GM12878 (cell line): ENCODE data around the gene LDLRAD4. TPM values are rescaled to one million over a fixed set of nuclear protein-coding genes. Genes with fewer than 3 reads are reported as not detected.

ENCODE experiments used
- ATF3 ChIP-seq: IDR thresholded peaks from 2 replicates; pipeline ENCODE4 v1.6.1; 2011; ENCODE audit warnings: low read depth, mild to moderate bottlenecking, low read length, moderate library complexity, borderline replicate concordance; ENCODE audit errors: extremely low read depth
- BCLAF1 ChIP-seq: fragments of 450-650 bp; IDR thresholded peaks from 2 replicates; pipeline ENCODE4 v1.6.1; 2017; ENCODE audit warnings: antibody characterized with exemption, mild to moderate bottlenecking, moderate library complexity
- BMI1 ChIP-seq: fragments of 450-650 bp; IDR thresholded peaks from 2 replicates; pipeline ENCODE4 v1.6.1; 2016; ENCODE audit warnings: mild to moderate bottlenecking, moderate library complexity, borderline replicate concordance
- CBX5 ChIP-seq: sonication (generic); IDR thresholded peaks from 2 replicates; pipeline ENCODE4 v1.6.1; 2016; ENCODE audit warnings: low read depth, moderate library complexity, mild to moderate bottlenecking, inconsistent platforms
- CREB1 ChIP-seq: IDR thresholded peaks from 2 replicates; pipeline ENCODE4 v1.6.1; 2012; ENCODE audit warnings: low read depth, mild to moderate bottlenecking, inconsistent platforms
- CTCF ChIP-seq, 3 experiments: IDR thresholded peaks in 2 of 3; conservative IDR thresholded peaks in 1 of 3; 2 replicates each; pipeline ENCODE4 v1.5.1; 2011; ENCODE audit warnings: low read depth in 3 of 3, low read length in 3 of 3, mild to moderate bottlenecking in 3 of 3, control low read depth in 2 of 3, moderate library complexity in 2 of 3, inconsistent platforms in 1 of 3, mixed read lengths in 1 of 3; ENCODE audit not compliant: control insufficient read depth in 2 of 3, insufficient read depth in 1 of 3; ENCODE audit errors: extremely low read depth in 1 of 3
- JUNB ChIP-seq: IDR thresholded peaks from 2 replicates; pipeline ENCODE4 v1.6.1; 2016; ENCODE audit warnings: antibody characterized with exemption, mild to moderate bottlenecking
- LARP7 ChIP-seq: fragments of 450-650 bp; IDR thresholded peaks from 2 replicates; pipeline ENCODE4 v1.6.1; 2017; ENCODE audit warnings: mild to moderate bottlenecking
- NFXL1 ChIP-seq: fragments of 450-650 bp; IDR thresholded peaks from 2 replicates; pipeline ENCODE4 v1.6.1; 2017; ENCODE audit warnings: antibody characterized with exemption, mild to moderate bottlenecking, borderline replicate concordance
- NR2C1 ChIP-seq: fragments of 450-650 bp; IDR thresholded peaks from 2 replicates; pipeline ENCODE4 v1.6.1; 2017; ENCODE audit warnings: antibody characterized with exemption, mild to moderate bottlenecking, moderate library complexity
- NR2C2 ChIP-seq: IDR thresholded peaks from 2 replicates; pipeline ENCODE4 v1.6.1; 2011; ENCODE audit warnings: borderline replicate concordance, low read depth; ENCODE audit not compliant: control insufficient read depth, insufficient read length
- POLR2AphosphoS2 ChIP-seq: IDR thresholded peaks from 2 replicates; pipeline ENCODE4 v1.6.1; 2011; ENCODE audit warnings: low read depth, mild to moderate bottlenecking, low read length, improper control_type of control experiment, moderate library complexity
- RELA ChIP-seq: fragments of 450-650 bp; IDR thresholded peaks from 2 replicates; pipeline ENCODE4 v1.8.0; 2014; ENCODE audit warnings: borderline replicate concordance; ENCODE audit not compliant: partially characterized antibody
- SIN3A ChIP-seq: IDR thresholded peaks from 2 replicates; pipeline ENCODE4 v1.6.1; 2012; ENCODE audit warnings: low read depth, low read length, improper control_type of control experiment
- SMAD1 ChIP-seq: fragments of 450-650 bp; IDR thresholded peaks from 2 replicates; pipeline ENCODE4 v1.6.1; 2018; ENCODE audit warnings: mild to moderate bottlenecking, low read depth; ENCODE audit not compliant: partially characterized antibody
- TCF12 ChIP-seq: IDR thresholded peaks from 2 replicates; pipeline ENCODE4 v1.6.1; 2011; ENCODE audit warnings: low read depth, mild to moderate bottlenecking, low read length
- TCF3 ChIP-seq: IDR thresholded peaks from 2 replicates; pipeline ENCODE4 v1.6.1; 2012; ENCODE audit warnings: low read depth, mild to moderate bottlenecking, low read length, borderline replicate concordance; ENCODE audit not compliant: insufficient read depth
- TCF7 ChIP-seq: IDR thresholded peaks from 2 replicates; pipeline ENCODE4 v1.6.1; 2014; ENCODE audit warnings: antibody characterized with exemption, borderline replicate concordance
- USF2 ChIP-seq: IDR thresholded peaks from 2 replicates; pipeline ENCODE4 v1.6.1; 2011; ENCODE audit warnings: low read depth, low read length, improper control_type of control experiment, borderline replicate concordance
- YY1 ChIP-seq: IDR thresholded peaks from 2 replicates; pipeline ENCODE4 v1.6.1; 2011; ENCODE audit warnings: low read depth, mild to moderate bottlenecking, low read length
- ZBED1 ChIP-seq: IDR thresholded peaks from 2 replicates; pipeline ENCODE4 v1.6.1; 2016; ENCODE audit warnings: borderline replicate concordance
- polyA plus RNA-seq, 11 experiments: library from polyadenylated mRNA; depleted of rRNA in 4 of 11; unstranded in 6 of 11; stranded (reverse) in 5 of 11; fragments of >200 nt; fragmentation: Nextera tagmentation in 4 of 11; fragmentation: Illumina TruSeq in 1 of 11; extraction: Ambion mirVana in 4 of 11; extraction: Trizol in 1 of 11; gene quantifications; 1 replicate in 1 of 11; 2 replicates in 10 of 11; pipeline versions ENCODE4 v1.2.1 to v1.2.3, GENCODE V29; 2011 to 2016; ENCODE audit warnings: inconsistent platforms in 2 of 11, missing spikeins in 2 of 11, low read depth in 1 of 11
- total RNA-seq, 4 experiments: library from RNA; depleted of rRNA in 3 of 4; stranded (reverse); fragments of >200 nt in 3 of 4; fragmentation: Illumina TruSeq in 1 of 4; extraction: Trizol in 1 of 4; gene quantifications; 2 replicates each; pipeline versions ENCODE4 v1.2.1 to v1.2.3, GENCODE V29; 2013 to 2021

The LDLRAD4 gene
- total and polyA plus RNA-seq, 10 of the 15 experiments (the other 5 are each of a cell fraction or from before 2014, with no cell fraction given), result 2.7 to 16.8 (median 11.2) TPM

- TF ChIP-seq NR2C2 (no peak), SMAD1 (peak; percentile 74), NFXL1 (no peak), TCF3 (no peak), ATF3 (no peak), LARP7 (no peak), YY1 (0 out of 2 replicates have a peak, but pooled peaks have one; percentile 32), BMI1 (no peak; the same call in 1 of the 2 replicates), SIN3A (no peak), ZBED1 (peak; percentile 47; the same call in 1 of the 2 replicates), POLR2AphosphoS2 (no peak), USF2 (no peak; the same call in 1 of the 2 replicates), RELA (peak; percentile 63), CTCF (IDR thresholded peaks at IDR 0.05 in 2 of 3, conservative IDR thresholded peaks at IDR 0.05 in 1 of 3; ENCODE audit: control insufficient read depth in 2 of 3, extremely low read depth in 1 of 3, insufficient read depth in 1 of 3, low read depth in 3 of 3, low read length in 3 of 3) (no peak), TCF7 (0 out of 2 replicates have a peak, but pooled peaks have one; percentile 35), JUNB (peak; percentile 64), BCLAF1 (no peak), NR2C1 (peak; percentile 45; the same call in 1 of the 2 replicates), CBX5 (no peak), CREB1 (peak; percentile 91), TCF12 (peak; percentile 78)
Observed at GRCh38 chr18:13568443-13569392, 350.2 kb downstream of the LDLRAD4 start (continued).
